BE2C (cell line): Measurements from ENCODE around the gene NPL.

Experiments used
- DNase-seq: peaks from one replicate; pipeline ENCODE4 v3.0.0-alpha.2; 2020
- H3K27me3 ChIP-seq: fragments of 250-450 bp; sonication (Bioruptor Pico); 2 replicates; pipeline ENCODE4 v1.5.1; 2020; ENCODE audit warnings: mild to moderate bottlenecking
- H3K36me3 ChIP-seq: fragments of 250-450 bp; sonication (Bioruptor Pico); 2 replicates; pipeline ENCODE4 v1.5.1; 2020; ENCODE audit warnings: mild to moderate bottlenecking
- H3K4me1 ChIP-seq: fragments of 250-450 bp; sonication (Bioruptor Pico); 2 replicates; pipeline ENCODE4 v1.5.1; 2020
- H3K4me3 ChIP-seq: 2 replicates; pipeline ENCODE4 v1.5.1; 2011; ENCODE audit warnings: low read depth, low read length
- H3K9me3 ChIP-seq: fragments of 250-450 bp; sonication (Bioruptor Pico); 2 replicates; pipeline ENCODE4 v1.5.1; 2020
- TF ChIP-seq, protein P1 (sequence below): IDR thresholded peaks from 2 replicates; pipeline ENCODE4 v1.5.1; 2012; ENCODE audit warnings: mild to moderate bottlenecking, low read depth, low read length

Gene NPL

DNA sequence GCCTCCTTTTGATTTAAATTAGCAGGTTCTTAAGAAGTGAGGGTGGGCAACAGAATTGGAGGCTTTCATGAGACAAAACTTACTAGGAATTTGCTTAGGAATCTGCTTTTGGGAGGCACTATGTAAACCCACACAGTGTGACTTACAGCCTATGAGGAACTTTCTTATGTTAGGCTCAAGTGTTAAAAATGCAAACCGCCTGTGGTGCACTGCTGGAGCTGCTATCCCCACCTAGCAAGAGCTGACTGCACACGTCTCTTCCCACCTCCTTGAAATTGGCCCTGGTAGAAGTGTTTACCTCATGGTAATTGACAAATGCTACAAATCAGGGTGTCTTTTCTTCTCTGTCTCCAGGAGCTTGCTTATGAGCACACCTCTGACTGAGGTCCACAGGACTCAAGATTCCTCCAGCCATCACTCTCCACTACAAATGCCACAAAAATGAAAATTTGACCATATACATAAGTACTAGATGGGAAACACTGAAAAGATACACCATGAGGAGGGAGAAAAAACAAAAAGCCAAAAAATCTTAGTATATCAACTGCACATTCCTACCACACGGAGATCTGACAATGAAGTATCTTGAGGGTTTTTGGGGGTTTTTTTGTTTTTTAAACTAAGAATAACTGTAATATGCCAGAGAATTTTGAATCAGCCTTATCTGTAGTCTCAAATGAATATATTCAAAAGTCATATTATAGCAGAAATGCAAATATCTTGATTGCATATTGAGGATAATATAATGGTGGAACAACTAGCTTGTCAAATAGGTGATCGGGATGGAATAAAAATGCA, 18.2 kb upstream of the NPL start:
- Histone ChIP-seq H3K4me3 (no peak overlapping the region), H3K9me3 (no peaks in the 10 kb centered on the region), H3K27me3 (no peaks in the 10 kb centered on the region), H3K36me3 (no peaks in the 10 kb centered on the region), H3K4me1 (no peaks in the 10 kb centered on the region)
- no peak for DNase-seq
- TF ChIP-seq, protein P1, sequence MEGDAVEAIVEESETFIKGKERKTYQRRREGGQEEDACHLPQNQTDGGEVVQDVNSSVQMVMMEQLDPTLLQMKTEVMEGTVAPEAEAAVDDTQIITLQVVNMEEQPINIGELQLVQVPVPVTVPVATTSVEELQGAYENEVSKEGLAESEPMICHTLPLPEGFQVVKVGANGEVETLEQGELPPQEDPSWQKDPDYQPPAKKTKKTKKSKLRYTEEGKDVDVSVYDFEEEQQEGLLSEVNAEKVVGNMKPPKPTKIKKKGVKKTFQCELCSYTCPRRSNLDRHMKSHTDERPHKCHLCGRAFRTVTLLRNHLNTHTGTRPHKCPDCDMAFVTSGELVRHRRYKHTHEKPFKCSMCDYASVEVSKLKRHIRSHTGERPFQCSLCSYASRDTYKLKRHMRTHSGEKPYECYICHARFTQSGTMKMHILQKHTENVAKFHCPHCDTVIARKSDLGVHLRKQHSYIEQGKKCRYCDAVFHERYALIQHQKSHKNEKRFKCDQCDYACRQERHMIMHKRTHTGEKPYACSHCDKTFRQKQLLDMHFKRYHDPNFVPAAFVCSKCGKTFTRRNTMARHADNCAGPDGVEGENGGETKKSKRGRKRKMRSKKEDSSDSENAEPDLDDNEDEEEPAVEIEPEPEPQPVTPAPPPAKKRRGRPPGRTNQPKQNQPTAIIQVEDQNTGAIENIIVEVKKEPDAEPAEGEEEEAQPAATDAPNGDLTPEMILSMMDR: no peak

DNA sequence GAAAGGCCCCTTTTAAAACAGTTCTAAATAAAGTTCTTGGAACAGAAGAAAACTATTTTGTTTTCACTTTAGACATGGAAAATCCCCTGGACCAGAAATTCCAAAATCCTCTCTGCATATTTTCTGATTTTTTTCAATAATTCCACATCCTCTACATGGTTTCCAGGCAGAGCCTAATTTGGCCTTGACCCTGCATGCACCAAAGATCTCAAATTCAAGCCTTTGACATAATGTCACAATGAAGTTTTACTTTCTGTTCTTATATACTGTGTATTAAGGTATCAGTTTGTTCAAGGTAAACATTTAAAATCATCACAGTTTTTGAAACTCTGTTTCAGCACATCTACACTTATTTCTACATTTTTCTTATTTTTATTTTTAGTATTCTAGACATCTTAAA, 12.2 kb upstream of the NPL start:
- Histone ChIP-seq H3K4me1 (peaks cover 10% of the 10 kb centered on the region), H3K36me3 (no peaks in the 10 kb centered on the region), H3K4me3 (no peak overlapping the region), H3K27me3 (no peaks in the 10 kb centered on the region), H3K9me3 (no peaks in the 10 kb centered on the region)
- no peak for DNase-seq
- TF ChIP-seq, protein P1: no peak

DNA sequence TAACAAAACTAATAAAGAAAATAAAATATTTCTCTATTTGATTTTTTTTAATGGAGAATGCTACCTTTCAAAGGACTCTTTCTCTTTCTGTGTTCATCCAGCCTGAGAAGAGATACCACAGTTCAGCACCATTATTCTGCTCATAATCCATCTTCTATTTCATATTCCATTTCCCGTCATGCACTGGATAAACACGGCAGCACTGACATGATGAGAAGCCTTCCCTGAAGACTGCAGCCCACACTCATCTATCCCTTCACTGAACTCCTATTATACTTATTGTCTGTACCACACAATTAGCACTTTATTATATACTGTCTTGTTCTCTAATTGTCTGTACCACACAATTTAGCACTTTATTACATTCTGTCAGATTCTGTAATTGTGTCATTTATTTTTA, 10.7 kb upstream of the NPL start:
- no peak overlapping the region for H3K4me3 ChIP-seq
- DNase-seq: no peak
- peaks cover 22% of the 10 kb centered on the region for H3K4me1 ChIP-seq
- TF ChIP-seq, protein P1: no peak
- H3K36me3 ChIP-seq: no peaks in the 10 kb centered on the region
- H3K9me3 ChIP-seq: no peaks in the 10 kb centered on the region
- no peaks in the 10 kb centered on the region for H3K27me3 ChIP-seq

DNA sequence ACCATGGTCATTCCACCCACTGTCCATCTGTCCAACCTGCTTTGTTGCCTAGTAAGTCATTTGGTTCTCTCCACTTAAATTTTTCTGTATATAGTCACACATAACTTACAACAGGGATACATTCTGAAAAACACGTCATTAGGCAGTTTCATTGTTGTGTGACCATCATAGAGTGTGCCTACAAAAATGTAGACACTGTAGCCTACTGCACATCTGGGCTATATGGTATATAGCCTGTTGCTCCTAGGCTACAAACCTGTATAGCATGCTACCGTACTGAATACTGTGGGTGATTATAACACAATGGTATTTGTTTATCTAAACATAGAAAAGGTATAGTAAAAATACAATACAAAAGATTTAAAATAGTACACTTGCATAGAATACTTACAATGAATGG, 10.0 kb upstream of the NPL start:
- Histone ChIP-seq H3K9me3 (no peaks in the 10 kb centered on the region), H3K4me1 (peaks cover 22% of the 10 kb centered on the region), H3K4me3 (no peak overlapping the region), H3K27me3 (no peaks in the 10 kb centered on the region), H3K36me3 (no peaks in the 10 kb centered on the region)
- DNase-seq: no peak
- TF ChIP-seq, protein P1: no peak

DNA sequence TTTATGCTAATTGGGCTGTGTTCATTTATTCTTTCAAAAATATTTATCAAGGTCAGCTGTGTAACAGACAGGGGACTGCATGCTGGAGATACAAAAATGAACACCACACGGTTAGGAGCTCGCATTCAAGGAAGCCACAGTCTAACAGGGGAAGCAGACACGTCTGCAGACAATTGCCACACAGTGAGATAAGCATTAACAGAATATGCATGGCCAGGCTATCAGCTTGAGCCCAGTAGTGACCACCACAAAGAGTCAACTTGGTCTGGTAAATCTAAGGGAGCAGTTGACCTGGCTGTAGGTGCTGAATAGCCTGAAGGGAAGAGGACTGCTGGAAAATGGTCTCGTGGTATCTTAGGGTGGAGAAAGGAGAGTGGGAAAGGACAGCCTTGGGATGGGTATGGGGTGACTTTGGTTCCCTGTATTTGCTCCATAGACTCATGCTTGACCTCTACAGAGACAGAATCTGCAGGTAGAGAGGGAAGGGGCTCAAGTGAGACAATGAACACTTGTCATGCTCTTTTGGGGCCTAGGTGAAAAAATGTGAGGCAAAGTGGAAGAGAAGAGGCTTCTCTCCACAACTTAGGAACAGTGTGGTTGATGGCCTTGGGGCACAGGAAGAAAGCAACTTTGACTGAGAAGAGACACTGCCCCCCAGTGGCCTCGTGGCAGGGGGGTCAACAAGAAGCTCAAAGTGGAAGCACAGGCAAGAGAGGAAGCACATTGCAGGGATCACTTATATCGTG, 7.6 kb upstream of the NPL start:
- TF ChIP-seq, protein P1: peak; percentile 97
- Histone ChIP-seq H3K4me3 (no peak overlapping the region), H3K36me3 (no peaks in the 10 kb centered on the region), H3K27me3 (no peaks in the 10 kb centered on the region), H3K9me3 (no peaks in the 10 kb centered on the region), H3K4me1 (peaks cover 22% of the 10 kb centered on the region)
- peak; percentile 92 for DNase-seq

DNA sequence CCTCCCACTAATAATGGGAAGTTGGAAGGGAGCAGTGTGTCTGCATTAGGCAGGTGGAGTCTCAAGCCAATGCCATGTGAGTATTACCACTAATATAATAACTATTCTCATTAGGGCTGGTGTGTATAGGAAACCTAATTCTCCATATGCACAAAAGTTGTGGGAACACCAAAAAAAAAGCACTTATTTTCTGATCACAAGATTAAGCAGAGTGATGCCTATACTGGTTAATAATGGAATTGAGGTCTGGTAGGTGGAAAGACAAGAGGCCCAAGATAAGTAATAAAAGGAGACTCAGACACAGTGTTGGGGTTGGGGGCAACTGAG, 7.0 kb upstream of the NPL start:
- H3K4me1 ChIP-seq: peaks cover 22% of the 10 kb centered on the region
- H3K27me3 ChIP-seq: no peaks in the 10 kb centered on the region
- no peak overlapping the region for H3K4me3 ChIP-seq
- no peaks in the 10 kb centered on the region for H3K9me3 ChIP-seq
- H3K36me3 ChIP-seq: no peaks in the 10 kb centered on the region
- DNase-seq: no peak
- TF ChIP-seq, protein P1: no peak
